NCI-H146 (cell line): ENCODE measurements around the gene PRR13.
"Not testable (repeated sequence)": the region's sequence is repeated elsewhere in the genome, so short reads cannot be mapped to it uniquely, and the experiment has no call there.

Experiments used
- DNase-seq: peaks from one replicate; lab custom pipeline; 2025; lab: John Stamatoyannopoulos, UW

The PRR13 gene

GRCh38 chr12:53468282-53468681 lies 26.7 kb downstream of the PRR13 start:
- DNase-seq, result no peak

GRCh38 chr12:53472056-53472582 lies 30.6 kb downstream of the PRR13 start:
- DNase-seq, result no peak

- DNase-seq, result no peak
Measured at GRCh38 chr12:53474077-53474476, 32.5 kb downstream of the PRR13 start.

- DNase-seq, result no peak
Measured at GRCh38 chr12:53474819-53475218, 33.3 kb downstream of the PRR13 start.

DNA sequence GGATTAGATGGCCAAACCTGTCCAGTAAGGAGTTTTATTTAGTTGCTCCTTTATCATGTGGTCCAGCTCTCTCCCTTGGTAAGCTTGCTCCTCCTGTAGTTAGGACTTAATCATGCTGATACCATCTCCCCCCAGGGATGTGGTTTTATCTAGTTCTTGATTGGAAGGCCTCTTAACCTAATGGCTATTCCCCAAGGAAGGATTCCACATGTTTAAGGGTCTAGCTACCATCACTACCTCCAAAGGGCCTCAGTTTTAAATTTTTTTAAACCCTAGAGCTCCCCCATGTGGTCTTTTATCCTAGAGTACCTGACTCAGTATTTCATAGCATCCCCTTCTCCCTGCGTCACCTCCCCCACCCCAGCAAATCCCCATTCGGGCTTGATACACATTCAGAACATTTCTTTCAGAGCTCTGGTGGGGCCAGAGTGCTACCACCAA lies 35.3 kb downstream of the PRR13 start:
- no peak for DNase-seq

GRCh38 chr12:53478865-53479264 lies 37.3 kb downstream of the PRR13 start:
- no peak for DNase-seq

- DNase-seq, result no peak
Measured at GRCh38 chr12:53479331-53479730, 37.8 kb downstream of the PRR13 start.

DNA sequence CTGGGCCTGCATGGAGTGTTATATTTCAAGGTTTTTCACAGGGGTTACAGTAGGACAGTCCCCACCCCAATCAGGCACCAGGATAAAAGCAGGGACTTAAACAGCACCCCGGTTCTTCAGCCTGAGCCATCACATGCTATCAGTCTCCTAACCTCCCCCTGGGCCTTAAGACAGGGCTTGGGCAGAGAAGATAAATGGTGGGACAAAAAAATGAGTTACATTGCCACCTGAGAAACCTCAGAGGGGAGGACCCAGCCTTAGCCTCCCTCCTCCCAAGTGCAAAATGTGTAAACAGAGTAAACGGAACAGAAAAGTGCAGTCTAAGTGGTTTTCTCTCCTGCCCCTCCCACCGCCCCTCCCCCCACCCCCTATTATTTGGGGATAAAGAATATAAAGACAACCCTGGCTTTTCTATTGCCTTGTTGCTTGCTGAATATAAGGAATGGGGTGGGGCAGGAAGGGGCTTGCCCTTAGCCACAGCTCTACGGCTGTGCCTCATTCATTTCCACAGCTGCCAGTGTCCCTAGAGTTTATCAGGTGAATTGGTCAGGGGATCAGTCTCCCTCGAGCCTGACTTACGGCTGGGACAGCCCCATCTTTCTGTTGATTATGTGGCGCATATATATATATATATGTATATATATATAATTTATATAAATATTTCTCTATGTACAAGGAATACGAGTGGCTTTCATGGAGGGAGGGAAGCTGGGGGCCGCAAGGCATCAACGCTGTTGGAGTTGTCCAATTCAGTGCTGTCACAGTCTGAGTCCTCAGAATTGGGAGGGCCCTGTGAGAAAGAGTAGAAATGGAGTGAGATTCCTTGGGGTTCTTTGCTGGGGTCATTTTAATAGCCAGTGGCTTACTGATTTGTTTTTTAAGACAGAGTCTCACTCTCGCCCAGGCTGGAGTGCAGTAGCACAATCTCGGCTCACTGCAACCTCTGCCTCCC lies 39.2 kb downstream of the PRR13 start:
- no peak for DNase-seq

- DNase-seq, result not testable (repeated sequence)
Measured at GRCh38 chr12:53481458-53481857, 39.9 kb downstream of the PRR13 start.

DNA sequence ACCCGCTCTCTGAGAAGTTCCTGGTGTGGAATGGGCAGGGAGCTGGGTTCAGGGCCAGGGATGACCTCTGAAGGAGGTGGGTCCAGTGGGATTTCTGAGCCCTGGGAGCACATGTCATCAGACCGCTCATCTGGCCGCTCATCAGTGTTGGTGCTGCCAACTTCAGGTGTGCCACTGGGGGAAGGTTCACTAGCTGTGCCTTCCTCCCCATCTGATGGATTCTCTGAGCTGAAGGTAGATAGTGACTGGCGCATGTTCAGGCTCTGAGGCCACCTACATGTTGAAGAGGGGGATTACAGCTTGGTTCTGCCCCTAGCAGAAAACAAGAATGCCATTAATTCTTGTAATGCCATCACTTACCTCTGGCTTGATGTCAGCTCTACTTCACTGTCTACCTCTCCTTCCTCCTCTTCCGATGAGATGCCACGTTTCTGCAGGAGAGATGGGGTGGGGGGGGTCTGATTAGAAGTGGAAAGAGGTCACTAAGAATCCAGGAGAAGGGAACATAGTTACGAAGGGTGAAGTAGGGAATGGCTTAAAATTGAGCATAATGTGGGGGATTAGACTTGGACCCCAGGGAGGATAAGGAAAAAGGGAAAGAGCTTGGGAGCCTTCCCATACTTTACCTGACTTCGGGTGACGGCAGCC lies 40.5 kb downstream of the PRR13 start:
- no peak for DNase-seq

- no peak for DNase-seq
Measured at GRCh38 chr12:53482626-53483168, 41.2 kb downstream of the PRR13 start.

- DNase-seq, result no peak
Measured at GRCh38 chr12:53483225-53483978, 41.9 kb downstream of the PRR13 start.

DNA sequence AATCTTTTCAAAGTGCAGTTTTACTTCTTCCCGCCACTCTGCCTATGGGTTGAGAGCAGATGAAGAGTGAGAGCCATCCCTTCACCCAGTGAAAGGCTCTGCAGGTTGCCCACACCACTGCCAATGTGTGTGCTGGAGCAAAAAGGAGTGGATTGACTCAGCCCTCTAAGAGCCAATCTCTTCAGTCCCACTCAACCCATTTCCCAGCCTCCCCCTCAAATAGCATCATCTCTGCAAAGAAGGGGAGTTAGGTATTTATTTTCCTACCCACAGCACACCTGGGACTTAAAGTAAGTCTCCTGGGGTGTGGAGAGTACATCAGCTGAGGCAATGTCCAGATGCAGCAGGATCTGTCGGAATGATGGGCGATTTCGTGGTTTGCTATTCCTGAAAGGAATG lies 42.4 kb downstream of the PRR13 start:
- DNase-seq, result no peak

DNA sequence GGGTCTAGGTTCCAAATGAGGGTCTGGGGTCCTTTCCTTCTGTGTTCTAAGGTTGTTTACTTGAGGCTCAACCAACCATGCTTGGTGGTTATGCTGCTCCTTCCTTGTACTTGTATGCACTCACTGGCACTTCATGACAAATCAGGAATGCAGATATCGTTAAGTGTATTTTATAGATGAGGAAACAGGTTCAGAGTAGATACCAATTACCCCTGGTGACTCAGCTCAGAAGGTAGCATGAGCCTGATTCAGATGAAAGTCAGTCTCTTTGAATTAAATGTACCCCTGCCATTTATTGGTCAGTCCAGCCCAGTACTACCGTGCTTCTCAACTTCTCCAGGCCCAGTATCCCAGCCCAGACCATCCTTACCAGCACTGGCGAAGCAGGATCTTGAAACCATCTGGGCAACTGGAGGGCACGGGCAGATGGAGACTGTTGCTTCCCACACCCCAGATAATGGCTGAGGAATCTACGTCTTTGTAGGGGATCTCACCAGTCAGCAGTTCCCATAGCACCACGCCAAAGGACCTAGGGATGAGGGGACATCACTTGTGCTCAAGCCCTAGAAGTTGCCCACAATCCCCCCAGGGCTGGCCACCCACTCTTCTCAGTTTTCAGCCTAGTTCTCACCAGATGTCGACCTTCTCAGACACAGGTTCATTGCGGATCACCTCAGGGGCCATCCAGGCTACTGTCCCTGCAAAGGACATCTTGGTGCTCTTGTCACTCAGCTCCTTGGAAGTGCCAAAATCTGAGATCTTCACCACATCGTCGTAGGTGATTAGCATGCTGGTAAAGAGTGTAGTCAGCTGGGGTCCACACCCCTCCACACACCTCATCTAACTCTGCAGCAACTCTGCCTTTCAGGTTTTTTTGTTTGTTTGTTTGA lies 43.4 kb downstream of the PRR13 start:
- DNase-seq, result no peak

GRCh38 chr12:53485955-53486735 lies 44.6 kb downstream of the PRR13 start:
- no peak for DNase-seq

- DNase-seq, result no peak
Measured at GRCh38 chr12:53486736-53487487, 45.4 kb downstream of the PRR13 start.

DNA sequence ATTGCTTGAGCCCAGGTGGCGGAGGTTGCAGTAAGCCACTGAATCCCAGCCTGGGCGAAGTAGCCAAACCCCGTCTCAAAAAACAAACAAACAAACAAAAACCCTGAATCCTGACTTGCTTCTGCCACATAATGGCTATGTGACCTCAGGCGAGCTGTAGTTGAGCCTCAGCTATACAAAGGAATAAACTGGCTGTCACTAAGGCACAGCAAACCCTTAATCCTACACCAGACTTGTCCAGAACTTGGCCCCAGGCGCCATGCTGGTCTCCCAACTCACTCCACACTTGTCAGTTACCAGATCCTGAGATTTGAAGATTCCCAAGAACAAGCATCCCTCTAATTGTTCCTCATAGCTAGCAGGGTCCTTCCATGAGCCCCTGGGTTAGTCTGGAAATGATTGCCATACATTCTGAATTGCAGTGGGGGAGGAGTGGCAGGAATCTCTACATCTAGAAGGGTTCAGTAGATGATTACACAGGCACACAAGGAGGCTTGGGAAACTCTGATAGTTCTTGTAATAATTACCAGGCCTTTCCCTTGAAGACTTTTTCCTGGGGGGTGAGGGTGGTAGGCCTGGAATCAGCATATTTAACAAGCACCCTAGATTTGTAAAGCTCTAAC lies 47.8 kb downstream of the PRR13 start:
- DNase-seq, result no peak

DNA sequence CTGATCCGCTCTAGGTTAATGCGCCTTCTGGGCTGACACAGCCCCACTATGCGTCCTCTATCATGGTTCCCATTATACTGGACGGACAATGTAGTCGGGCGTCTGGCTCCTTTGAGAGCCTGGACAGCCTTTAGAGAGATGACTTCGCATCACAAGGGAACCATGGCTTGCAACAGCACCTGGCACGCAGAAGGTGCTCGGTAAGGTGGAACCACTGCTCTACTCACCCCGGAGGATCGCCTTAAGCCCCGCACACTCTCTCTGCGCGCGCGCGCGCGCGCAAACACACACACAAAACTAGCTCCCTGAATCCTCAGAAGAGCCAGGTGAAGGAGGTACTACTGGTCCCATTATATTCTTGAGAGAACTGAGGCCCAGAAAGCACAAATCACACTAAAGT lies 50.7 kb downstream of the PRR13 start:
- DNase-seq, result peak; percentile 13
